ENCODE data around the gene PRPF31. TPM values are rescaled to one million over a fixed set of nuclear protein-coding genes. Genes with fewer than 3 reads are reported as not detected.
A peak's percentile ranks its signal among the peaks of the same experiment; 100 is the strongest.

PRPF31 gene
- total and polyA plus RNA-seq, 2 of the 13 experiments (the other 11 are each of a cell fraction or from before 2014, with no cell fraction given) = 23.8 to 63.8 TPM

DNA sequence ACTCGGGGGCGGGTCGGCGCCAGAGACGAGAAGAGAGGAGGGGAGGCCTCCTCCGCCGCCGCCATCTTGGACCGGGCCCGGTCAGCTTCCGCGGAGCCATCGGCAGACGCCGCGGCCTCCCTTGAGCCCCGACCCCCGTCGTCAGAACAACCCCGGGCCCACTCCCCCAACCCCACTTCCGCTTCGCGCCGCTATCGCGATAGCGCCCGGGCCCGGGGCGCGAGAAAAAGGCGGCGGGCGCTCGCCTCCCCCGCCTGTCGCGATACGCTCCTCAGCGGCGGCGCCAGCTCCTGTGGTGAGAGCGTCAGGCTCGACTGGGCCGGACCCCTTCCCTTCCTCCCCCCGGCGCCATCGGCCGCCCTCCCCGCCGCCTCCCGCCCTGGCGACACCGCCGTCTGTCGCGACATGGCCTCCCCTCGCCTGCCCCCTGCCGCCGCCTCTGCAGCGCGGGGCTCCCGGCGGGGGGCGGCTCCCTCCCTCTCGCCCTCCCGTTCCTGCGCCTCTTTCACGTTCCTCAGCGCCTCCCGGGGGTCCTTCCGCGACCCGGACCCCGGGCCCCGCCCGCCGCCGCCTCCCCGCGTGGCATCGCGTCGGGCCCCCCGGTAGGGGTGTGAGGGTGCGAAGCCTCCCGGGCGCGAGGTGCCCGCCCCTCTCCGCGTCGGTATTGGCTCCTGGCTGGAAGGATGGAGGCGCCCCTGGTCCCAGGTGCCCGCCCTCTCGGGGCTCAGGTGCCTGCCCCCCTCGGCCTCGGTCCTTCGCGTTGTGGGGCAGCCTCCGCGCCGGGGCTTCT lies 22.3 kb downstream of the PRPF31 start, which contains the start of gene CNOT3 (continued):
- no peak for TF ChIP-seq FOXK2 (IDR thresholded peaks at IDR 0.05)
- no peak for TF ChIP-seq ZNF337 (CRISPR knock-in tag; IDR thresholded peaks at IDR 0.05; ENCODE audit: borderline replicate concordance, low read depth)
- peak; percentile 97 for TF ChIP-seq YY1 (IDR thresholded peaks at IDR 0.05; ENCODE audit: insufficient read depth, insufficient replicate concordance, low read depth, low read length)
- TF ChIP-seq ZNF33B (CRISPR knock-in tag; IDR thresholded peaks at IDR 0.05) = no peak
- peak; percentile 44; the same call in 1 of the 2 replicates for TF ChIP-seq FOXC1 (CRISPR knock-in tag; IDR thresholded peaks at IDR 0.05; ENCODE audit: borderline replicate concordance)
- TF ChIP-seq MXD4 (CRISPR knock-in tag; IDR thresholded peaks at IDR 0.05) = no peak
- TF ChIP-seq GATAD2A (CRISPR knock-in tag; IDR thresholded peaks at IDR 0.05) = no peak
- TF ChIP-seq, protein P1, sequence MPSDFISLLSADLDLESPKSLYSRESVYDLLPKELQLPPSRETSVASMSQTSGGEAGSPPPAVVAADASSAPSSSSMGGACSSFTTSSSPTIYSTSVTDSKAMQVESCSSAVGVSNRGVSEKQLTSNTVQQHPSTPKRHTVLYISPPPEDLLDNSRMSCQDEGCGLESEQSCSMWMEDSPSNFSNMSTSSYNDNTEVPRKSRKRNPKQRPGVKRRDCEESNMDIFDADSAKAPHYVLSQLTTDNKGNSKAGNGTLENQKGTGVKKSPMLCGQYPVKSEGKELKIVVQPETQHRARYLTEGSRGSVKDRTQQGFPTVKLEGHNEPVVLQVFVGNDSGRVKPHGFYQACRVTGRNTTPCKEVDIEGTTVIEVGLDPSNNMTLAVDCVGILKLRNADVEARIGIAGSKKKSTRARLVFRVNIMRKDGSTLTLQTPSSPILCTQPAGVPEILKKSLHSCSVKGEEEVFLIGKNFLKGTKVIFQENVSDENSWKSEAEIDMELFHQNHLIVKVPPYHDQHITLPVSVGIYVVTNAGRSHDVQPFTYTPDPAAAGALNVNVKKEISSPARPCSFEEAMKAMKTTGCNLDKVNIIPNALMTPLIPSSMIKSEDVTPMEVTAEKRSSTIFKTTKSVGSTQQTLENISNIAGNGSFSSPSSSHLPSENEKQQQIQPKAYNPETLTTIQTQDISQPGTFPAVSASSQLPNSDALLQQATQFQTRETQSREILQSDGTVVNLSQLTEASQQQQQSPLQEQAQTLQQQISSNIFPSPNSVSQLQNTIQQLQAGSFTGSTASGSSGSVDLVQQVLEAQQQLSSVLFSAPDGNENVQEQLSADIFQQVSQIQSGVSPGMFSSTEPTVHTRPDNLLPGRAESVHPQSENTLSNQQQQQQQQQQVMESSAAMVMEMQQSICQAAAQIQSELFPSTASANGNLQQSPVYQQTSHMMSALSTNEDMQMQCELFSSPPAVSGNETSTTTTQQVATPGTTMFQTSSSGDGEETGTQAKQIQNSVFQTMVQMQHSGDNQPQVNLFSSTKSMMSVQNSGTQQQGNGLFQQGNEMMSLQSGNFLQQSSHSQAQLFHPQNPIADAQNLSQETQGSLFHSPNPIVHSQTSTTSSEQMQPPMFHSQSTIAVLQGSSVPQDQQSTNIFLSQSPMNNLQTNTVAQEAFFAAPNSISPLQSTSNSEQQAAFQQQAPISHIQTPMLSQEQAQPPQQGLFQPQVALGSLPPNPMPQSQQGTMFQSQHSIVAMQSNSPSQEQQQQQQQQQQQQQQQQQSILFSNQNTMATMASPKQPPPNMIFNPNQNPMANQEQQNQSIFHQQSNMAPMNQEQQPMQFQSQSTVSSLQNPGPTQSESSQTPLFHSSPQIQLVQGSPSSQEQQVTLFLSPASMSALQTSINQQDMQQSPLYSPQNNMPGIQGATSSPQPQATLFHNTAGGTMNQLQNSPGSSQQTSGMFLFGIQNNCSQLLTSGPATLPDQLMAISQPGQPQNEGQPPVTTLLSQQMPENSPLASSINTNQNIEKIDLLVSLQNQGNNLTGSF (CRISPR knock-in tag; IDR thresholded peaks at IDR 0.05) = no peak
- no peak for TF ChIP-seq TP53 (CRISPR knock-in tag; conservative IDR thresholded peaks at IDR 0.05)
- TF ChIP-seq PITX1 (CRISPR knock-in tag; IDR thresholded peaks at IDR 0.05) = no peak
- TF ChIP-seq AGO2 (optimal IDR thresholded peaks at IDR 0.05; ENCODE audit: low read depth, low read length) = peak; percentile 60
- TF ChIP-seq SMC3 (IDR thresholded peaks at IDR 0.05; ENCODE audit: low read length) = no peak
- TF ChIP-seq, protein P2, sequence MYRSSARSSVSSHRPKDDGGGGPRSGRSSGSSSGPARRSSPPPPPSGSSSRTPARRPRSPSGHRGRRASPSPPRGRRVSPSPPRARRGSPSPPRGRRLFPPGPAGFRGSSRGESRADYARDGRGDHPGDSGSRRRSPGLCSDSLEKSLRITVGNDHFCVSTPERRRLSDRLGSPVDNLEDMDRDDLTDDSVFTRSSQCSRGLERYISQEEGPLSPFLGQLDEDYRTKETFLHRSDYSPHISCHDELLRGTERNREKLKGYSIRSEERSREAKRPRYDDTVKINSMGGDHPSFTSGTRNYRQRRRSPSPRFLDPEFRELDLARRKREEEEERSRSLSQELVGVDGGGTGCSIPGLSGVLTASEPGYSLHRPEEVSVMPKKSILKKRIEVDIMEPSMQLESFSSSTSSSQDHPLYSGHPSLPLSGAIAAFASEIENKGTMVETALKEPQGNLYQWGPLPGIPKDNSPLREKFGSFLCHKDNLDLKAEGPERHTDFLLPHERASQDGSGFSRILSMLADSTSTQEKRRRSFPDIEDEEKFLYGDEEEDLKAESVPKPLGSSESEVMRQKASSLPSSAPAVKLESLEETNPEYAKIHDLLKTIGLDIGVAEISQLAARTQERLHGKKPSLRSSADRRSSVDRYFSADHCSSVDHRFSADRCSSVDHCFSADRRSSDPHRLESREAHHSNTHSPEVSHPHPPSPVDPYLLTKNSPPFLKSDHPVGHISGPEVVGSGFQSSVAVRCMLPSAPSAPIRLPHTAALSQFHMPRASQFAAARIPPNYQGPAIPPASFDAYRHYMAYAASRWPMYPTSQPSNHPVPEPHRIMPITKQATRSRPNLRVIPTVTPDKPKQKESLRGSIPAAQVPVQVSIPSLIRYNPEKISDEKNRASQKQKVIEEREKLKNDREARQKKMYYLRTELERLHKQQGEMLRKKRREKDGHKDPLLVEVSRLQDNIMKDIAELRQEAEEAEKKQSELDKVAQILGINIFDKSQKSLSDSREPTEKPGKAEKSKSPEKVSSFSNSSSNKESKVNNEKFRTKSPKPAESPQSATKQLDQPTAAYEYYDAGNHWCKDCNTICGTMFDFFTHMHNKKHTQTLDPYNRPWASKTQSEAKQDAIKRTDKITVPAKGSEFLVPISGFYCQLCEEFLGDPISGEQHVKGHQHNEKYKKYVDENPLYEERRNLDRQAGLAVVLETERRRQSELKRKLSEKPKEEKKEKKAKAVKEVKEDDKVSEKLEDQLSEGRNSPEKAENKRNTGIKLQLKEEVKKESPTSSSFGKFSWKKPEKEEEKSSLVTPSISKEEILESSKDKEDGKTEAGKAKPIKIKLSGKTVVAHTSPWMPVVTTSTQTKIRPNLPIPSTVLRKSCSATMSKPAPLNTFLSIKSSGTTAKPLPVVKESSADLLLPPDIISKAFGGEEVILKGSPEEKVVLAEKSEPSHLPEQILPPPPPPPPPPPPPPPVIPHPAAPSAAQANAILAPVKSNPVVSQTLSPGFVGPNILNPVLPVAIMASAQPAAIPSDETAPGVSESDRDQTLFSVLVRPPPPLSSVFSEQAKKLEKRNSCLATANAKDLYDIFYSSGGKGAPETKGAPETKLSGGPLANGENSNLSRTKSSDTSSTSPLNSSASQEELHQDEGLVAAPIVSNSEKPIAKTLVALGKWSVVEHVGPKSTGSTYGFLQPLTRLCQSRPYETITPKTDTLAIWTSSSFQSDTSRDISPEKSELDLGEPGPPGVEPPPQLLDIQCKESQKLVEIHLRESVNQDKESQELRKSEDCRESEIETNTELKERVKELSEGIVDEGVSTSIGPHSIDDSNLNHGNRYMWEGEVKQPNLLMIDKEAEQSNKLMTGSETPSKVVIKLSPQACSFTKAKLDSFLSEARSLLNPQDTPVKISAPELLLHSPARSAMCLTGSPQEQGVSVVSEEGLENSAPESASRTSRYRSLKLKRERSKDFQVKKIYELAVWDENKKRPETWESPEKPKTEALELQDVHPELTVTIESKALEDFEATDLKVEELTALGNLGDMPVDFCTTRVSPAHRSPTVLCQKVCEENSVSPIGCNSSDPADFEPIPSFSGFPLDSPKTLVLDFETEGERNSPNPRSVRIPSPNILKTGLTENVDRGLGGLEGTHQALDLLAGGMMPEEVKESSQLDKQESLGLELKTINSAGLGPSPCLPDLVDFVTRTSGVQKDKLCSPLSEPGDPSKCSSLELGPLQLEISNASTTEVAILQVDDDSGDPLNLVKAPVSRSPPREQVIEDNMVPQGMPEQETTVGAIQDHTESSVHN (CRISPR knock-in tag; IDR thresholded peaks at IDR 0.05) = no peak
- TF ChIP-seq TRIM24 (CRISPR knock-in tag; IDR thresholded peaks at IDR 0.05) = no peak
- TF ChIP-seq NFYB (CRISPR knock-in tag; IDR thresholded peaks at IDR 0.05) = no peak
- TF ChIP-seq MZF1 (CRISPR knock-in tag; IDR thresholded peaks at IDR 0.05; ENCODE audit: borderline replicate concordance) = no peak
- TF ChIP-seq SNAI1 (CRISPR knock-in tag; IDR thresholded peaks at IDR 0.05; ENCODE audit: borderline replicate concordance) = no peak
